ENCODE results near the gene SMIM38. TPM values are rescaled to one million over a fixed set of nuclear protein-coding genes. Genes with fewer than 3 reads are reported as not detected.
"Not testable (repeated sequence)": the region's sequence is repeated elsewhere in the genome, so short reads cannot be mapped to it uniquely, and the experiment has no call there.

Gene SMIM38
- total RNA-seq, 1 donor from 2014 or later: not detected

DNA sequence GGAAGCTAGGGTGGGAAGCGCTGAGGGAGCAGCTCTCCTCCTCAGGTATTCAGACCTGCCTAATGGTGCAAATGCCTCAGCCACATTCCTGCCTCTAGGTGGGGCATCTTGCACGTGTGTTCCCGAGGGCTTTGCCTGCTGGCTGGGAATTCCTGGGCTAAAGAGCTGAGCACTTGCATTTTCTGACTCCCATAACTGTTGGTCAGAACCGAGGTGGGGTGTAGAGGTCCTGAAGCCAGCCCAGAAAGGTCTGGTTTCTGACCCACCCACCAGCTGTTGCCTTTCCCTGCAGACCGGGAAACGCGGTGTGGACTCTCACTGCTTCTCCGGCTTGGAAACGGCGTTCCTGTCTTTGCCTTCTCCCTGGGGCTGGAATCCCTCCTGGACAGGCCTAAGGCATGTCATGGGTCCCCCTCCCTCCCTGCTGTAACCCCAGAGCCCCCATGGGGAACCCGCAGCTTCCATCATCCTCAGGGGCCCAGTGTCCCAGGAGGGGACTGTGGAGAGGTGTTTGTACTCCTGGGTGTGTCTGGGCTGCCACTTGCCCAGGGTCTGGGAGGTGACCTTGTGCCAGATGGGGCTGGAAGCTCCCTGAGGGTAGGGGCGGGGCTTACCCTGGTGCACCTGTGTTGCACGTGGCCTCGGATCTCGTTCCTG lies 24.0 kb upstream of the SMIM38 start:
- H2AFZ ChIP-seq (ENCODE audit: low read depth, low read length): no peak overlapping the region
- Mint-ChIP-seq H3K4me3 (ENCODE audit: unreplicated experiment) (no peak overlapping the region), H3K9me3 (ENCODE audit: unreplicated experiment) (peaks cover 21% of the 10 kb centered on the region), H3K4me1 (ENCODE audit: low read depth, unreplicated experiment) (peaks cover 2% of the 10 kb centered on the region), H3K27me3 (ENCODE audit: low read depth, unreplicated experiment) (peaks cover 17% of the 10 kb centered on the region), H3K27ac (ENCODE audit: unreplicated experiment) (no peak overlapping the region), H3K36me3 (ENCODE audit: low read depth, unreplicated experiment) (peaks cover 2% of the 10 kb centered on the region)
- no peak for TF ChIP-seq EZH2 (IDR thresholded peaks at IDR 0.05; ENCODE audit: insufficient read depth, low read length)
- TF ChIP-seq, protein P1, sequence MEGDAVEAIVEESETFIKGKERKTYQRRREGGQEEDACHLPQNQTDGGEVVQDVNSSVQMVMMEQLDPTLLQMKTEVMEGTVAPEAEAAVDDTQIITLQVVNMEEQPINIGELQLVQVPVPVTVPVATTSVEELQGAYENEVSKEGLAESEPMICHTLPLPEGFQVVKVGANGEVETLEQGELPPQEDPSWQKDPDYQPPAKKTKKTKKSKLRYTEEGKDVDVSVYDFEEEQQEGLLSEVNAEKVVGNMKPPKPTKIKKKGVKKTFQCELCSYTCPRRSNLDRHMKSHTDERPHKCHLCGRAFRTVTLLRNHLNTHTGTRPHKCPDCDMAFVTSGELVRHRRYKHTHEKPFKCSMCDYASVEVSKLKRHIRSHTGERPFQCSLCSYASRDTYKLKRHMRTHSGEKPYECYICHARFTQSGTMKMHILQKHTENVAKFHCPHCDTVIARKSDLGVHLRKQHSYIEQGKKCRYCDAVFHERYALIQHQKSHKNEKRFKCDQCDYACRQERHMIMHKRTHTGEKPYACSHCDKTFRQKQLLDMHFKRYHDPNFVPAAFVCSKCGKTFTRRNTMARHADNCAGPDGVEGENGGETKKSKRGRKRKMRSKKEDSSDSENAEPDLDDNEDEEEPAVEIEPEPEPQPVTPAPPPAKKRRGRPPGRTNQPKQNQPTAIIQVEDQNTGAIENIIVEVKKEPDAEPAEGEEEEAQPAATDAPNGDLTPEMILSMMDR (IDR thresholded peaks at IDR 0.05; ENCODE audit: insufficient read depth, low read depth, low read length): peak; percentile 72
- no peak for FAIRE-seq
- no peaks in the 10 kb centered on the region for H3K36me3 ChIP-seq (ENCODE audit: insufficient read depth, low read length)
- DNase-seq (ENCODE audit: low read depth): peak; percentile 52
- H3K27me3 ChIP-seq (ENCODE audit: insufficient read depth, low read length): no peaks in the 10 kb centered on the region
- H3K27ac ChIP-seq (ENCODE audit: low read depth, low read length): no peak overlapping the region
- H3K4me2 ChIP-seq (ENCODE audit: low read length): no peak overlapping the region
- no peaks in the 10 kb centered on the region for H3K79me2 ChIP-seq (ENCODE audit: insufficient read depth, low read length)
- H3K9ac ChIP-seq (ENCODE audit: low read length): no peak overlapping the region
- no peak overlapping the region for H3K4me3 ChIP-seq (ENCODE audit: insufficient read depth, low read depth, low read length)
- peaks cover 9% of the 10 kb centered on the region for H3K4me1 ChIP-seq (ENCODE audit: insufficient read depth, low read length)
- peaks cover 15% of the 10 kb centered on the region for H3K9me3 ChIP-seq (ENCODE audit: insufficient read depth, low read depth, low read length)
- H4K20me1 ChIP-seq (ENCODE audit: insufficient read depth, low read length): no peaks in the 10 kb centered on the region

DNA sequence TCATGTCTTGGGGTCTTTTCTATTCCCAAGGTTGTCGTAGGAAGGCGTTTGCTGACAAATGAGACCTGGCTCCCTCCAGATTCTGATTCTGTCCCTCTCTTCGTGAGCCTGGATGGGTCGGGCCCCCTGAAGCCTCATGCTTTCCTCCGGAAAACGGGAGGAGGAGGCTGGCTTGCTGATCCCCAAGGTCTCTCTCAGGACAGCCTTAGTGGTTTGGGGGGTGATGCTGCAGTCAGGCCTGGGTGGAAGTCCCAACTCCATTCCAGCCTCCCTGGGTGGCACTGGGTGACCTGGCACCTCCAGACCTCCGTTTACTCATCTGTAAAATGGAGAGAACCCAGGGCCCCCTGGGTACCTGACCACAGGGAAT lies 23.4 kb upstream of the SMIM38 start:
- FAIRE-seq (no peak), DNase-seq (ENCODE audit: low read depth) (no peak)
- Mint-ChIP-seq H3K36me3 (ENCODE audit: low read depth, unreplicated experiment) (peaks cover 2% of the 10 kb centered on the region), H3K4me1 (ENCODE audit: low read depth, unreplicated experiment) (peaks cover 2% of the 10 kb centered on the region), H3K4me3 (ENCODE audit: unreplicated experiment) (no peak overlapping the region), H3K27ac (ENCODE audit: unreplicated experiment) (no peak overlapping the region), H3K9me3 (ENCODE audit: unreplicated experiment) (peaks cover 21% of the 10 kb centered on the region), H3K27me3 (ENCODE audit: low read depth, unreplicated experiment) (peaks cover 17% of the 10 kb centered on the region)
- H4K20me1 ChIP-seq (ENCODE audit: insufficient read depth, low read length): no peaks in the 10 kb centered on the region
- peaks cover 15% of the 10 kb centered on the region for H3K9me3 ChIP-seq (ENCODE audit: insufficient read depth, low read depth, low read length)
- H2AFZ ChIP-seq (ENCODE audit: low read depth, low read length): no peak overlapping the region
- no peak overlapping the region for H3K27ac ChIP-seq (ENCODE audit: low read depth, low read length)
- no peak for TF ChIP-seq EZH2 (IDR thresholded peaks at IDR 0.05; ENCODE audit: insufficient read depth, low read length)
- TF ChIP-seq, protein P1 (IDR thresholded peaks at IDR 0.05; ENCODE audit: insufficient read depth, low read depth, low read length): no peak
- H3K4me1 ChIP-seq (ENCODE audit: insufficient read depth, low read length): peaks cover 9% of the 10 kb centered on the region
- H3K36me3 ChIP-seq (ENCODE audit: insufficient read depth, low read length): no peaks in the 10 kb centered on the region
- no peaks in the 10 kb centered on the region for H3K79me2 ChIP-seq (ENCODE audit: insufficient read depth, low read length)
- no peak overlapping the region for H3K4me3 ChIP-seq (ENCODE audit: insufficient read depth, low read depth, low read length)
- no peak overlapping the region for H3K4me2 ChIP-seq (ENCODE audit: low read length)
- H3K9ac ChIP-seq (ENCODE audit: low read length): no peak overlapping the region
- no peaks in the 10 kb centered on the region for H3K27me3 ChIP-seq (ENCODE audit: insufficient read depth, low read length)

DNA sequence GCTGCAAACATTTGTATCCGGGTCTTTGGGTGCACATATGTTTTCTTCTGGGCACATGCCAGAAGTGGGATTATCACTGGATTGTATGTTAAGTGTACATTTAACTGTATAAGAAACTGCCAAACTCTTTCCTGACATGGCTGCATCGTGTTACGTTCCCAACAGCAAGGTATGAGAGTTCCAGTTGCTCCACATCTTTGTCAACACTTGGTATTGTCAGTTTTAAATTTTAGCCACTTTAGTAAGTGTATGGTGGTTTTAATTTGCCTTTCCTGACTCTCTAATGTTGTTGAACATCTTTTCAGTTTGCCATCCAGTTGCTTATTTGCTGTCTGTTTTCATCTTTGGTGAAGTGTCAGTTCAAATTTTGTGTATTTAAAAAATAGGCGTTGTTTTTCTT lies 22.5 kb upstream of the SMIM38 start:
- Mint-ChIP-seq H3K27me3 (ENCODE audit: low read depth, unreplicated experiment) (peaks cover 21% of the 10 kb centered on the region), H3K4me1 (ENCODE audit: low read depth, unreplicated experiment) (peaks cover 4% of the 10 kb centered on the region), H3K9me3 (ENCODE audit: unreplicated experiment) (peaks cover 21% of the 10 kb centered on the region), H3K36me3 (ENCODE audit: low read depth, unreplicated experiment) (peaks cover 2% of the 10 kb centered on the region), H3K4me3 (ENCODE audit: unreplicated experiment) (no peak overlapping the region), H3K27ac (ENCODE audit: unreplicated experiment) (no peak overlapping the region)
- Histone ChIP-seq H3K4me2 (ENCODE audit: low read length) (no peak overlapping the region), H3K27me3 (ENCODE audit: insufficient read depth, low read length) (no peaks in the 10 kb centered on the region), H3K4me1 (ENCODE audit: insufficient read depth, low read length) (peaks cover 13% of the 10 kb centered on the region), H3K9ac (ENCODE audit: low read length) (no peak overlapping the region), H3K36me3 (ENCODE audit: insufficient read depth, low read length) (no peaks in the 10 kb centered on the region), H3K79me2 (ENCODE audit: insufficient read depth, low read length) (no peaks in the 10 kb centered on the region), H3K9me3 (ENCODE audit: insufficient read depth, low read depth, low read length) (peaks cover 10% of the 10 kb centered on the region), H4K20me1 (ENCODE audit: insufficient read depth, low read length) (no peaks in the 10 kb centered on the region), H3K4me3 (ENCODE audit: insufficient read depth, low read depth, low read length) (no peak overlapping the region), H2AFZ (ENCODE audit: low read depth, low read length) (no peak overlapping the region), H3K27ac (ENCODE audit: low read depth, low read length) (no peak overlapping the region)
- no peak for FAIRE-seq
- TF ChIP-seq EZH2 (IDR thresholded peaks at IDR 0.05; ENCODE audit: insufficient read depth, low read length): no peak
- TF ChIP-seq, protein P1 (IDR thresholded peaks at IDR 0.05; ENCODE audit: insufficient read depth, low read depth, low read length): no peak
- no peak for DNase-seq (ENCODE audit: low read depth)

DNA sequence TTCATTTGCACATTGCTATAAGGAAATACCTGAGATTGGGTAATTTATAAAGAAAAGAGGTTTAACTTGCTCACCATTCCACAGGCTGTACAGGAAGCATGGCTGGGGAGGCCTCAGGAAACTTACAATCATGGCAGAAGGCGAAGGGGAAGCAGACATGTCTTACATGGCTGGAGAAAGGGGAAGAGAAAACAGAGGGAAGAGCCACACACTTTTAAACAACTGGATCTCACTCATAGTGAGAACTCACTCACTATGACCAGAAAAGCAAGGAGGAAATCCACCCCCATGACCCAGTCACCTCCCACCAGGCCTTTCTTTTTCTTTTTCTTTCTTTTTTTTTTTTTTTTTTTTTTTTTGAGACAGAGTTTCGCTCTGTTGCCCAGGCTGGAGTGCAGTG lies 21.6 kb upstream of the SMIM38 start:
- H3K27ac Mint-ChIP-seq (ENCODE audit: unreplicated experiment); H3K4me2 ChIP-seq (ENCODE audit: low read length); H3K4me3 Mint-ChIP-seq (ENCODE audit: unreplicated experiment); H3K27me3 ChIP-seq (ENCODE audit: insufficient read depth, low read length); H3K4me3 ChIP-seq (ENCODE audit: insufficient read depth, low read depth, low read length); H3K9me3 ChIP-seq (ENCODE audit: insufficient read depth, low read depth, low read length); H3K27ac ChIP-seq (ENCODE audit: low read depth, low read length); DNase-seq (ENCODE audit: low read depth); FAIRE-seq; H3K36me3 ChIP-seq (ENCODE audit: insufficient read depth, low read length); H4K20me1 ChIP-seq (ENCODE audit: insufficient read depth, low read length); H3K9ac ChIP-seq (ENCODE audit: low read length); H2AFZ ChIP-seq (ENCODE audit: low read depth, low read length); H3K79me2 ChIP-seq (ENCODE audit: insufficient read depth, low read length); H3K4me1 Mint-ChIP-seq (ENCODE audit: low read depth, unreplicated experiment); H3K36me3 Mint-ChIP-seq (ENCODE audit: low read depth, unreplicated experiment): not testable (repeated sequence)
- Mint-ChIP-seq H3K9me3 (ENCODE audit: unreplicated experiment) (peaks cover 22% of the 10 kb centered on the region), H3K27me3 (ENCODE audit: low read depth, unreplicated experiment) (peaks cover 24% of the 10 kb centered on the region)
- peaks cover 18% of the 10 kb centered on the region for H3K4me1 ChIP-seq (ENCODE audit: insufficient read depth, low read length)
